CD14-positive monocyte (primary cell): ENCODE measurements around the gene NBDY. TPM values are rescaled to one million over a fixed set of nuclear protein-coding genes. Genes with fewer than 3 reads are reported as not detected.

ENCODE experiments used
- DNase-seq, 3 donors: peaks; one replicate each; pipeline ENCODE4 v3.0.0-alpha.2; 2011 to 2022
- H2AFZ ChIP-seq: 2 replicates; pipeline ENCODE4 v1.6.0; 2012; ENCODE audit warnings: mild to moderate bottlenecking, low read depth, low read length, inconsistent platforms; ENCODE audit not compliant: insufficient read depth, poor library complexity, severe bottlenecking
- H3K27ac ChIP-seq, 2 donors: 1 replicate in 1 of 2; 2 replicates in 1 of 2; pipeline ENCODE4 v1.5.1; 2012 to 2013; ENCODE audit warnings: low read length in 2 of 2, control low read depth in 1 of 2, inconsistent platforms in 1 of 2, low read depth in 1 of 2, mild to moderate bottlenecking in 1 of 2
- H3K27me3 ChIP-seq, 2 donors: one replicate each; pipeline versions ENCODE4 v1.6.0 to v1.6.1; 2011 to 2013; ENCODE audit warnings: low read length in 2 of 2; ENCODE audit not compliant: control insufficient read depth in 2 of 2, insufficient read depth in 2 of 2
- H3K36me3 ChIP-seq, 2 donors: replicated peaks in 1 of 2; 1 replicate in 1 of 2; 2 replicates in 1 of 2; pipeline versions ENCODE4 v1.5.1 to v1.6.1; 2012 to 2013; ENCODE audit warnings: low read length in 2 of 2, control low read depth in 1 of 2, inconsistent platforms in 1 of 2, mild to moderate bottlenecking in 1 of 2; ENCODE audit not compliant: insufficient read depth in 2 of 2, control insufficient read depth in 1 of 2
- H3K4me1 ChIP-seq, 2 donors: 1 replicate in 1 of 2; 2 replicates in 1 of 2; pipeline versions ENCODE4 v1.5.1 to v1.6.1; 2012 to 2013; ENCODE audit warnings: low read length in 2 of 2, control low read depth in 1 of 2, inconsistent platforms in 1 of 2, mild to moderate bottlenecking in 1 of 2, moderate library complexity in 1 of 2; ENCODE audit not compliant: insufficient read depth in 2 of 2, control insufficient read depth in 1 of 2
- H3K4me2 ChIP-seq: replicated peaks from 2 replicates; pipeline ENCODE3; 2012; ENCODE audit warnings: low read length, moderate library complexity, mild to moderate bottlenecking; ENCODE audit not compliant: poor library complexity, severe bottlenecking; ENCODE audit errors: extremely low read depth
- H3K4me3 ChIP-seq, 3 experiments: fragments of 200-600 bp in 1 of 3; sonication (generic) in 1 of 3; replicated peaks in 1 of 3; 1 replicate in 2 of 3; 2 replicates in 1 of 3; pipeline ENCODE4 v1.5.1; 2011 to 2013; ENCODE audit warnings: low read length in 3 of 3, mild to moderate bottlenecking in 3 of 3, control low read depth in 2 of 3, low read depth in 2 of 3, inconsistent platforms in 1 of 3, moderate library complexity in 1 of 3
- H3K79me2 ChIP-seq: 2 replicates; pipeline ENCODE4 v1.6.0; 2012; ENCODE audit warnings: mild to moderate bottlenecking, control low read depth, inconsistent platforms, low read length, moderate library complexity; ENCODE audit not compliant: insufficient read depth
- H3K9ac ChIP-seq: 2 replicates; pipeline ENCODE4 v1.6.0; 2017; ENCODE audit warnings: low read length, mild to moderate bottlenecking; ENCODE audit not compliant: insufficient read depth, poor library complexity, severe bottlenecking
- H3K9me3 ChIP-seq, 2 donors: replicated peaks in 1 of 2; 1 replicate in 1 of 2; 2 replicates in 1 of 2; pipeline versions ENCODE4 v1.5.1 to v1.6.1; 2012 to 2013; ENCODE audit warnings: low read length in 2 of 2, control low read depth in 1 of 2; ENCODE audit not compliant: control insufficient read depth in 1 of 2, insufficient read depth in 1 of 2
- H4K20me1 ChIP-seq: 2 replicates; pipeline ENCODE4 v1.6.0; 2012; ENCODE audit warnings: mild to moderate bottlenecking, low read length, control low read depth, moderate library complexity; ENCODE audit not compliant: insufficient read depth
- H3K27ac Mint-ChIP-seq, 7 donors: one replicate each; pipeline ENCODE4 v1.8.0; 2020; ENCODE audit warnings: mild to moderate bottlenecking in 7 of 7, mixed read lengths in 7 of 7, moderate library complexity in 6 of 7, inconsistent platforms in 2 of 7
- H3K27me3 Mint-ChIP-seq, 3 donors: one replicate each; pipeline ENCODE4 v1.8.0; 2021 to 2022; ENCODE audit warnings: low read depth in 3 of 3, mild to moderate bottlenecking in 3 of 3, mixed read lengths in 3 of 3, moderate library complexity in 3 of 3, inconsistent platforms in 1 of 3
- H3K36me3 Mint-ChIP-seq, 2 donors: one replicate each; pipeline ENCODE4 v1.8.0; 2020; ENCODE audit warnings: mixed read lengths in 2 of 2, inconsistent platforms in 1 of 2, mild to moderate bottlenecking in 1 of 2
- H3K4me1 Mint-ChIP-seq: one replicate; pipeline ENCODE4 v1.8.0; 2020; ENCODE audit warnings: mild to moderate bottlenecking, mixed read lengths
- H3K4me3 Mint-ChIP-seq, 2 donors: one replicate each; pipeline ENCODE4 v1.8.0; 2020; ENCODE audit warnings: mild to moderate bottlenecking in 2 of 2, mixed read lengths in 2 of 2, moderate library complexity in 1 of 2
- H3K9me3 Mint-ChIP-seq, 7 donors: one replicate each; pipeline ENCODE4 v1.8.0; 2020 to 2022; ENCODE audit warnings: mixed read lengths in 7 of 7, mild to moderate bottlenecking in 6 of 7, moderate library complexity in 6 of 7, inconsistent platforms in 2 of 7
- CTCF ChIP-seq: fragments of 200-600 bp; IDR thresholded peaks from one replicate; pipeline ENCODE4 v1.8.0; 2022; ENCODE audit warnings: antibody characterized with exemption, mild to moderate bottlenecking
- WGBS: methylation state at CpG from one replicate; pipeline ENCODE4 v1.1.5; 2013; ENCODE audit warnings: missing lambda C conversion rate; ENCODE audit not compliant: insufficient coverage; 5-methylcytosine and 5-hydroxymethylcytosine counted together
- intact Hi-C, 2 donors: fragments of 100-400 bp; cut with micrococcal nuclease; formaldehyde crosslinking; loops; one replicate each; pipeline versions ENCODE4 v1.15.0 to v1.15.1; 2023
- polyA plus RNA-seq, 3 donors: library from polyadenylated mRNA; depleted of rRNA in 1 of 3; unstranded in 2 of 3; stranded (reverse) in 1 of 3; fragments of 300-500 nt in 2 of 3; fragments of >200 nt in 1 of 3; fragmentation: Illumina TruSeq in 2 of 3; gene quantifications; 1 replicate in 2 of 3; 2 replicates in 1 of 3; pipeline ENCODE4 v1.2.3, GENCODE V29; 2012 to 2021

NBDY gene
- polyA plus RNA-seq, 3 donors, result 14.4 to 24.9 (median 22.1) TPM

GRCh38 chrX:56826020-56826419, 97.0 kb downstream of the NBDY start:
- H3K27me3 ChIP-seq, result peaks cover 0 to 2% of the 10 kb centered on the region in 2 donors
- peaks cover 0 to 5% (median 4%) of the 10 kb centered on the region in 7 donors for H3K9me3 Mint-ChIP-seq
- H2AFZ ChIP-seq, result no peak overlapping the region
- H3K4me2 ChIP-seq, result no peak overlapping the region
- peaks cover 0 to 7% (median 0%) of the 10 kb centered on the region in 3 donors for H3K27me3 Mint-ChIP-seq
- no peak for DNase-seq
- no CpG with 5 or more reads among the region's 2 CpGs for WGBS
- H3K36me3 Mint-ChIP-seq, result no peaks in the 10 kb centered on the region
- no peak overlapping the region for H3K27ac ChIP-seq
- TF ChIP-seq CTCF, result no peak
- H3K4me1 ChIP-seq, result no peaks in the 10 kb centered on the region
- no peak overlapping the region for H3K9ac ChIP-seq
- no peaks in the 10 kb centered on the region for H3K9me3 ChIP-seq
- H3K4me3 ChIP-seq, result no peak overlapping the region
- H4K20me1 ChIP-seq, result no peaks in the 10 kb centered on the region
- H3K79me2 ChIP-seq, result no peaks in the 10 kb centered on the region
- no peak overlapping the region for H3K27ac Mint-ChIP-seq
- intact Hi-C loops, result no loop called here
- H3K4me3 Mint-ChIP-seq, result no peak overlapping the region
- H3K4me1 Mint-ChIP-seq, result no peaks in the 10 kb centered on the region
- no peaks in the 10 kb centered on the region for H3K36me3 ChIP-seq

GRCh38 chrX:56833626-56834025, 104.6 kb downstream of the NBDY start:
- DNase-seq, result no peak
- Mint-ChIP-seq H3K36me3 (no peaks in the 10 kb centered on the region), H3K27ac (no peak overlapping the region), H3K27me3 (peaks cover 0 to 9% (median 0%) of the 10 kb centered on the region in 3 donors), H3K4me1 (no peaks in the 10 kb centered on the region), H3K9me3 (peaks cover 0 to 8% (median 0%) of the 10 kb centered on the region in 7 donors), H3K4me3 (no peak overlapping the region)
- no peaks in the 10 kb centered on the region for H4K20me1 ChIP-seq
- intact Hi-C loops, result no loop called here
- H2AFZ ChIP-seq, result no peak overlapping the region
- TF ChIP-seq CTCF, result no peak
- H3K9me3 ChIP-seq, result no peaks in the 10 kb centered on the region
- no peaks in the 10 kb centered on the region for H3K79me2 ChIP-seq
- H3K27me3 ChIP-seq, result peaks cover 0 to 2% of the 10 kb centered on the region in 2 donors
- H3K4me1 ChIP-seq, result no peaks in the 10 kb centered on the region
- no peak overlapping the region for H3K27ac ChIP-seq
- no peak overlapping the region for H3K4me2 ChIP-seq
- no peak overlapping the region for H3K4me3 ChIP-seq
- no peaks in the 10 kb centered on the region for H3K36me3 ChIP-seq
- no peak overlapping the region for H3K9ac ChIP-seq
- no CpG with 5 or more reads among the region's 2 CpGs for WGBS
